Mesendoderm (in vitro differentiated cells): ENCODE measurements around the gene CUL5. TPM values are rescaled to one million over a fixed set of nuclear protein-coding genes. Genes with fewer than 3 reads are reported as not detected.

Source experiments
- small RNA-seq: library from polyadenylated mRNA; stranded (forward); fragments of <200 nt; extraction: miRNeasy Mini kit (QIAGEN cat#:217004); gene quantifications from one replicate; pipeline ENCODE3, GENCODE V24; 2013; ENCODE audit not compliant: insufficient read depth

The CUL5 gene

Small RNAs within 50 kb of the gene (small RNA-seq; reads per million reads assigned to genes)
- not detected for gene RF00019
